Heart left ventricle (tissue), 11 donors: Measurements from ENCODE around the gene TPD52L1. TPM values are rescaled to one million over a fixed set of nuclear protein-coding genes. Genes with fewer than 3 reads are reported as not detected.

Experiments
- polyA plus RNA-seq, 2 donors: library from polyadenylated mRNA; stranded (reverse); fragments of 200-250 nt; gene quantifications; one replicate each; pipeline ENCODE4 v1.2.3, GENCODE V29; 2013
- total RNA-seq, 9 donors: library from RNA; depleted of rRNA in 2 of 9; stranded (reverse); fragments of >200 nt in 2 of 9; fragmentation: NEBNext Ultra II Directional in 3 of 9; extraction: Animal tissue kit (Norgen Biotek cat#: 25700) in 3 of 9; gene quantifications; one replicate each; pipeline versions ENCODE4 v1.1.0 to v1.2.4, GENCODE V29; 2016 to 2023
- donor health status: ischemic (EF 13 %, LVEDD 7.1; RV severe dilation, severe dysfunction).
- donor health status: healthy with polysubstance abuse.
- donor health status: DM: no; HTN: yes; CAD: no.
- donor health status: DM: no; HTN: no; CAD: no.
- donor health status: ischemic (EF 25% LVEDD 5.7; RV mildly dilated, moderate dysfunction).
- donor health status: healthy.
- donor health status: DM: yes; HTN: yes; CAD: no.
- donor health status: PGD.
- donor health status: nonischemic (EF 23%, LVEDD 6.1; RV moderate dilation, normal function).

Gene TPD52L1
- total and polyA plus RNA-seq, 11 donors: 13.0 to 146 (median 69.2) TPM

Other genes starting within 250 kb of the TPD52L1 start
- 10 to 100 TPM in 8 of 9 donors, 1 to 10 TPM in 1; 8.9 to 21.6 (median 14.2) TPM for gene RNF217, start 191.3 kb upstream of the TPD52L1 start, total RNA-seq
- gene RNF217, start 191.3 kb upstream of the TPD52L1 start, polyA plus RNA-seq: 1 to 10 TPM; 2.2 to 8.1 TPM
- gene HDDC2, start 148.2 kb downstream of the TPD52L1 start, total RNA-seq: 100 to 1,000 TPM in 2 of 9 donors, 10 to 100 TPM in 7; 70.2 to 123 (median 92.6) TPM
- gene HDDC2, start 148.2 kb downstream of the TPD52L1 start, polyA plus RNA-seq: 100 to 1,000 TPM in 1 of 2 donors, 10 to 100 TPM in 1; 80.3 to 170 TPM